Measurements from ENCODE around the gene DSG2.

The DSG2 gene

GRCh38 chr18:31598021-31598805, 100.2 kb downstream of the DSG2 start:
- H3K27me3 Mint-ChIP-seq: no peaks in the 10 kb centered on the region
- H3K4me3 Mint-ChIP-seq: no peak overlapping the region
- H3K4me1 Mint-ChIP-seq: peaks cover 0 to under 1% of the 10 kb centered on the region in 2 donors
- no peaks in the 10 kb centered on the region for H3K9me3 Mint-ChIP-seq
- no peak overlapping the region for H3K27ac Mint-ChIP-seq
- ATAC-seq (replicated peaks) (no peak), DNase-seq (no peak)
- no peaks in the 10 kb centered on the region for H3K36me3 Mint-ChIP-seq

All from stimulated activated naive B cell treated with anti-CD40 and anti-IgM and Interleukin-4, amounts not matched to agents 10 μg/mL and 1 μg/mL and 100 μg/mL, for 72 hours (primary cell).